Cardiac atrium fibroblast (primary cell): ENCODE measurements around the gene ADSS2. TPM values are rescaled to one million over a fixed set of nuclear protein-coding genes. Genes with fewer than 3 reads are reported as not detected.

ENCODE experiments used
- total RNA-seq: library from RNA; depleted of rRNA; stranded (reverse); fragments of >200 nt; gene quantifications from 2 replicates; pipeline ENCODE4 v1.2.3, GENCODE V29; 2015

ADSS2 gene
- total RNA-seq = 32.0 and 34.0 TPM in 2 replicates

GRCh38 chr1:244451539-244451950 lies at the start of gene ADSS2:
Gene ADSS2, minus strand, starts transcription at chr1:244451909. Its CDS starts 92 bp downstream, at chr1:244451817.

GRCh38 chr1:244461245-244462071 lies 9.7 kb upstream of the ADSS2 start, which contains the start of gene CATSPERE:
Gene CATSPERE, plus strand, starts transcription at chr1:244461273. Its CDS starts 157 bp downstream, at chr1:244461430.

Other genes starting within 250 kb of the ADSS2 start
- gene CATSPERE, start 9.4 kb upstream of the ADSS2 start, total RNA-seq = 0.36 and 0.49 TPM in 2 replicates
- 35.9 and 42.1 TPM in 2 replicates for gene DESI2, start 201.2 kb upstream of the ADSS2 start, total RNA-seq